HepG2 (cell line): ENCODE results near the gene MLANA. TPM values are rescaled to one million over a fixed set of nuclear protein-coding genes. Genes with fewer than 3 reads are reported as not detected.

Experiments used
- E2F2 ChIP-seq: sonication (generic); formaldehyde crosslinking; IDR thresholded peaks from 2 replicates; pipeline ENCODE4 v1.4.0; 2020; ENCODE audit warnings: missing genetic modification reagents, borderline replicate concordance
- FOSL1 ChIP-seq: sonication (generic); formaldehyde crosslinking; IDR thresholded peaks from 2 replicates; pipeline ENCODE4 v1.9.0; 2021; ENCODE audit warnings: missing genetic modification reagents, borderline replicate concordance
- GLI4 ChIP-seq: sonication (generic); formaldehyde crosslinking; IDR thresholded peaks from 2 replicates; pipeline ENCODE4 v1.5.1; 2020; ENCODE audit warnings: missing genetic modification reagents, mild to moderate bottlenecking, moderate library complexity, borderline replicate concordance
- HNRNPK ChIP-seq: fragments of 200-400 bp; formaldehyde crosslinking; IDR thresholded peaks from 2 replicates; pipeline ENCODE4 v1.6.1; 2018; ENCODE audit warnings: low read length, low read depth, moderate library complexity, mild to moderate bottlenecking; ENCODE audit not compliant: poor library complexity, severe bottlenecking
- IKZF1 ChIP-seq: fragments of 450-650 bp; IDR thresholded peaks from 2 replicates; pipeline ENCODE4 v1.7.1; 2016
- MEIS2 ChIP-seq: sonication (generic); formaldehyde crosslinking; IDR thresholded peaks from 2 replicates; pipeline ENCODE4 v1.9.0; 2021; ENCODE audit warnings: mild to moderate bottlenecking, missing genetic modification reagents
- RBAK ChIP-seq: sonication (generic); formaldehyde crosslinking; IDR thresholded peaks from 2 replicates; pipeline ENCODE4 v1.5.1; 2020; ENCODE audit warnings: mild to moderate bottlenecking, missing genetic modification reagents
- REXO4 ChIP-seq: sonication (generic); formaldehyde crosslinking; IDR thresholded peaks from 2 replicates; pipeline ENCODE4 v1.8.0; 2022; ENCODE audit warnings: missing genetic modification reagents, mild to moderate bottlenecking, borderline replicate concordance
- SRY ChIP-seq: sonication (generic); formaldehyde crosslinking; IDR thresholded peaks from 2 replicates; pipeline ENCODE4 v1.8.0; 2022; ENCODE audit warnings: mild to moderate bottlenecking, missing genetic modification reagents
- ZNF225 ChIP-seq: sonication (generic); formaldehyde crosslinking; IDR thresholded peaks from 2 replicates; pipeline ENCODE4 v1.4.0; 2020; ENCODE audit warnings: mild to moderate bottlenecking, missing genetic modification reagents
- ZNF30 ChIP-seq: sonication (generic); formaldehyde crosslinking; IDR thresholded peaks from 2 replicates; pipeline ENCODE4 v1.5.0; 2020; ENCODE audit warnings: mild to moderate bottlenecking, missing genetic modification reagents
- polyA plus RNA-seq, 8 experiments: library from polyadenylated mRNA; depleted of rRNA in 3 of 8; stranded (reverse) in 7 of 8; unstranded in 1 of 8; fragments of >200 nt; fragmentation: Illumina TruSeq in 4 of 8; extraction: Trizol in 4 of 8; gene quantifications; 2 replicates each; pipeline versions ENCODE4 v1.2.1 to v1.2.3, GENCODE V29; 2011 to 2016; ENCODE audit warnings: low read depth in 4 of 8, missing spikeins in 1 of 8, mixed read lengths in 1 of 8; ENCODE audit not compliant: insufficient read depth in 1 of 8
- total RNA-seq, 5 experiments: library from RNA; depleted of rRNA; stranded (reverse); fragments of >200 nt; fragmentation: Illumina TruSeq; extraction: Trizol; gene quantifications; 2 replicates each; pipeline ENCODE4 v1.2.3, GENCODE V29; 2016; ENCODE audit warnings: low read depth in 1 of 5
- TF ChIP-seq, protein P1 (sequence below): IDR thresholded peaks from 2 replicates; pipeline ENCODE4 v1.6.1; 2016; ENCODE audit warnings: low read depth, missing genetic modification reagents, missing compliant biosample characterization
- TF ChIP-seq, protein P2 (sequence below): sonication (generic); formaldehyde crosslinking; IDR thresholded peaks from 2 replicates; pipeline ENCODE4 v1.9.0; 2021; ENCODE audit warnings: missing genetic modification reagents, borderline replicate concordance
- TF ChIP-seq, protein P3 (sequence below): sonication (generic); formaldehyde crosslinking; IDR thresholded peaks from 2 replicates; pipeline ENCODE4 v1.8.0; 2022; ENCODE audit warnings: missing genetic modification reagents, mild to moderate bottlenecking, inconsistent platforms, borderline replicate concordance
- TF ChIP-seq, protein P4 (sequence below), 2 experiments: IDR thresholded peaks; 2 replicates each; pipeline ENCODE4 v1.6.1; 2011 to 2012; ENCODE audit warnings: low read length in 2 of 2, borderline replicate concordance in 1 of 2, low read depth in 1 of 2, mild to moderate bottlenecking in 1 of 2, moderate library complexity in 1 of 2

MLANA gene
- total and polyA plus RNA-seq, 2 of the 13 experiments (the other 11 are each of a cell fraction or from before 2014, with no cell fraction given), result 0.11 to 0.18 TPM

DNA sequence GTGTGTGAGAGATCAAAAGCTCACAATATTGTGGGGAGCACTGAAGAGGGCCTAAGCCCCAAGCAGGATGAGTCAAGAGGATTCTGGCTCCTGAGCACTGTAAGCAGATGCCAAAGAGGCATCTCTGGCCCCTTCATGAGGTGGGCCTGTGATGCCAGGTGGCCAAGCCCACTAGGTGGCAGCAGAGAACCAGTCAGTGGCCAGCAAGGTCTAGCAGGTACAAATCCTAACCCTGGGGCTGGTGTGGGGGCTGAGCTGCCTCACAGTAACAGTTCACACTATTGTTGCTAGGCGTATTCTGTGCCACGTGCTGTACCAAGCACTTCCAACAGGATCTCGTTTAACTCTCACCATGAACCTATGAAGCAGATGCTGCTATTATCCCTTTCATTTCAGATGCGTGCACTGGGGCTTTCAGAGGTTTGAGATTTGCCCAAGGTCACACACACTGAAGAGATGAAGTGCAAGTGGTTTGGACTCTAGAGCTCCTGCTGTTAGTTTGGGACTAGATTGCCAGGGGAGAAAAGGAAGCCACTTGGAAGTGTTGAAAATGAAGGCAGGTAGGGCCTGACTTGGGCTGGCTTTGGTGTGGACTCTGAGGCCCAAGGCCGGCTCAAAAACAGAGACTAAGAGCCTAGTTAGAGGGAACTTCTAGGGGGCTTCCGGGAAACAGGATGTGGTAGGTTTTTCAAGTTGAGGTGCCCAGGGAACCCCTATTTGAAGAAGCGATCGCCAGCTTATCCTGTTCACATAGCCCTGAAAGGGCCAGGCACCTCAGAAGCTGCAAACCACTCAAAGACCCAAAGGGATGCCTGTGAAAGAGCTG, 4.4 kb upstream of the MLANA start (continued):
- TF ChIP-seq, protein P1, sequence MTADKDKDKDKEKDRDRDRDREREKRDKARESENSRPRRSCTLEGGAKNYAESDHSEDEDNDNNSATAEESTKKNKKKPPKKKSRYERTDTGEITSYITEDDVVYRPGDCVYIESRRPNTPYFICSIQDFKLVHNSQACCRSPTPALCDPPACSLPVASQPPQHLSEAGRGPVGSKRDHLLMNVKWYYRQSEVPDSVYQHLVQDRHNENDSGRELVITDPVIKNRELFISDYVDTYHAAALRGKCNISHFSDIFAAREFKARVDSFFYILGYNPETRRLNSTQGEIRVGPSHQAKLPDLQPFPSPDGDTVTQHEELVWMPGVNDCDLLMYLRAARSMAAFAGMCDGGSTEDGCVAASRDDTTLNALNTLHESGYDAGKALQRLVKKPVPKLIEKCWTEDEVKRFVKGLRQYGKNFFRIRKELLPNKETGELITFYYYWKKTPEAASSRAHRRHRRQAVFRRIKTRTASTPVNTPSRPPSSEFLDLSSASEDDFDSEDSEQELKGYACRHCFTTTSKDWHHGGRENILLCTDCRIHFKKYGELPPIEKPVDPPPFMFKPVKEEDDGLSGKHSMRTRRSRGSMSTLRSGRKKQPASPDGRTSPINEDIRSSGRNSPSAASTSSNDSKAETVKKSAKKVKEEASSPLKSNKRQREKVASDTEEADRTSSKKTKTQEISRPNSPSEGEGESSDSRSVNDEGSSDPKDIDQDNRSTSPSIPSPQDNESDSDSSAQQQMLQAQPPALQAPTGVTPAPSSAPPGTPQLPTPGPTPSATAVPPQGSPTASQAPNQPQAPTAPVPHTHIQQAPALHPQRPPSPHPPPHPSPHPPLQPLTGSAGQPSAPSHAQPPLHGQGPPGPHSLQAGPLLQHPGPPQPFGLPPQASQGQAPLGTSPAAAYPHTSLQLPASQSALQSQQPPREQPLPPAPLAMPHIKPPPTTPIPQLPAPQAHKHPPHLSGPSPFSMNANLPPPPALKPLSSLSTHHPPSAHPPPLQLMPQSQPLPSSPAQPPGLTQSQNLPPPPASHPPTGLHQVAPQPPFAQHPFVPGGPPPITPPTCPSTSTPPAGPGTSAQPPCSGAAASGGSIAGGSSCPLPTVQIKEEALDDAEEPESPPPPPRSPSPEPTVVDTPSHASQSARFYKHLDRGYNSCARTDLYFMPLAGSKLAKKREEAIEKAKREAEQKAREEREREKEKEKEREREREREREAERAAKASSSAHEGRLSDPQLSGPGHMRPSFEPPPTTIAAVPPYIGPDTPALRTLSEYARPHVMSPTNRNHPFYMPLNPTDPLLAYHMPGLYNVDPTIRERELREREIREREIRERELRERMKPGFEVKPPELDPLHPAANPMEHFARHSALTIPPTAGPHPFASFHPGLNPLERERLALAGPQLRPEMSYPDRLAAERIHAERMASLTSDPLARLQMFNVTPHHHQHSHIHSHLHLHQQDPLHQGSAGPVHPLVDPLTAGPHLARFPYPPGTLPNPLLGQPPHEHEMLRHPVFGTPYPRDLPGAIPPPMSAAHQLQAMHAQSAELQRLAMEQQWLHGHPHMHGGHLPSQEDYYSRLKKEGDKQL (CRISPR knock-in tag), result no peak
- TF ChIP-seq, protein P2, sequence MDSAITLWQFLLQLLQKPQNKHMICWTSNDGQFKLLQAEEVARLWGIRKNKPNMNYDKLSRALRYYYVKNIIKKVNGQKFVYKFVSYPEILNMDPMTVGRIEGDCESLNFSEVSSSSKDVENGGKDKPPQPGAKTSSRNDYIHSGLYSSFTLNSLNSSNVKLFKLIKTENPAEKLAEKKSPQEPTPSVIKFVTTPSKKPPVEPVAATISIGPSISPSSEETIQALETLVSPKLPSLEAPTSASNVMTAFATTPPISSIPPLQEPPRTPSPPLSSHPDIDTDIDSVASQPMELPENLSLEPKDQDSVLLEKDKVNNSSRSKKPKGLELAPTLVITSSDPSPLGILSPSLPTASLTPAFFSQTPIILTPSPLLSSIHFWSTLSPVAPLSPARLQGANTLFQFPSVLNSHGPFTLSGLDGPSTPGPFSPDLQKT (CRISPR knock-in tag), result no peak
- no peak for TF ChIP-seq E2F2
- TF ChIP-seq, protein P3, sequence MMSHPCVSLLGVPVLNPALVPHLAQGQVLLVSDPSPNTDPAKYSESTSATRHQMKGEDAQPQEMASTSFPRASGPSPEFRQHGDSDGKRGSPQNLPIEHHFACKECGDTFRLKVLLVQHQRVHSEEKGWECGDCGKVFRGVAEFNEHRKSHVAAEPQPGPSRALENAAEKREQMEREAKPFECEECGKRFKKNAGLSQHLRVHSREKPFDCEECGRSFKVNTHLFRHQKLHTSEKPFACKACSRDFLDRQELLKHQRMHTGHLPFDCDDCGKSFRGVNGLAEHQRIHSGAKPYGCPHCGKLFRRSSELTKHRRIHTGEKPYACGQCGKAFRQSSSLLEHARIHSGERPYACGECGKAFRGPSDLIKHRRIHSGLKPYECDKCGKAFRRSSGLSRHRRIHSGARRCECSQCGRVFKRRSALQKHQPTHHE (CRISPR knock-in tag), result peak; percentile 27; the same call in 1 of the 2 replicates
- TF ChIP-seq REXO4 (CRISPR knock-in tag), result no peak
- TF ChIP-seq ZNF225, result no peak
- no peak for TF ChIP-seq SRY
- TF ChIP-seq HNRNPK, result no peak
- TF ChIP-seq, protein P4, sequence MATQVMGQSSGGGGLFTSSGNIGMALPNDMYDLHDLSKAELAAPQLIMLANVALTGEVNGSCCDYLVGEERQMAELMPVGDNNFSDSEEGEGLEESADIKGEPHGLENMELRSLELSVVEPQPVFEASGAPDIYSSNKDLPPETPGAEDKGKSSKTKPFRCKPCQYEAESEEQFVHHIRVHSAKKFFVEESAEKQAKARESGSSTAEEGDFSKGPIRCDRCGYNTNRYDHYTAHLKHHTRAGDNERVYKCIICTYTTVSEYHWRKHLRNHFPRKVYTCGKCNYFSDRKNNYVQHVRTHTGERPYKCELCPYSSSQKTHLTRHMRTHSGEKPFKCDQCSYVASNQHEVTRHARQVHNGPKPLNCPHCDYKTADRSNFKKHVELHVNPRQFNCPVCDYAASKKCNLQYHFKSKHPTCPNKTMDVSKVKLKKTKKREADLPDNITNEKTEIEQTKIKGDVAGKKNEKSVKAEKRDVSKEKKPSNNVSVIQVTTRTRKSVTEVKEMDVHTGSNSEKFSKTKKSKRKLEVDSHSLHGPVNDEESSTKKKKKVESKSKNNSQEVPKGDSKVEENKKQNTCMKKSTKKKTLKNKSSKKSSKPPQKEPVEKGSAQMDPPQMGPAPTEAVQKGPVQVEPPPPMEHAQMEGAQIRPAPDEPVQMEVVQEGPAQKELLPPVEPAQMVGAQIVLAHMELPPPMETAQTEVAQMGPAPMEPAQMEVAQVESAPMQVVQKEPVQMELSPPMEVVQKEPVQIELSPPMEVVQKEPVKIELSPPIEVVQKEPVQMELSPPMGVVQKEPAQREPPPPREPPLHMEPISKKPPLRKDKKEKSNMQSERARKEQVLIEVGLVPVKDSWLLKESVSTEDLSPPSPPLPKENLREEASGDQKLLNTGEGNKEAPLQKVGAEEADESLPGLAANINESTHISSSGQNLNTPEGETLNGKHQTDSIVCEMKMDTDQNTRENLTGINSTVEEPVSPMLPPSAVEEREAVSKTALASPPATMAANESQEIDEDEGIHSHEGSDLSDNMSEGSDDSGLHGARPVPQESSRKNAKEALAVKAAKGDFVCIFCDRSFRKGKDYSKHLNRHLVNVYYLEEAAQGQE (IDR thresholded peaks at IDR 0.05; ENCODE audit: borderline replicate concordance in 1 of 2, low read depth in 1 of 2, low read length in 2 of 2), result no peak
- TF ChIP-seq GLI4, result 0 out of 2 replicates have a peak, but pooled peaks have one; percentile 20
- TF ChIP-seq ZNF30, result no peak
- no peak for TF ChIP-seq RBAK (CRISPR knock-in tag)
- TF ChIP-seq IKZF1, result no peak
- no peak for TF ChIP-seq MEIS2 (CRISPR knock-in tag)
- TF ChIP-seq FOSL1 (CRISPR knock-in tag), result no peak
